ENCODE measurements around the gene DHX40.
A peak's percentile ranks its signal among the peaks of the same experiment; 100 is the strongest.

The DHX40 gene

DNA sequence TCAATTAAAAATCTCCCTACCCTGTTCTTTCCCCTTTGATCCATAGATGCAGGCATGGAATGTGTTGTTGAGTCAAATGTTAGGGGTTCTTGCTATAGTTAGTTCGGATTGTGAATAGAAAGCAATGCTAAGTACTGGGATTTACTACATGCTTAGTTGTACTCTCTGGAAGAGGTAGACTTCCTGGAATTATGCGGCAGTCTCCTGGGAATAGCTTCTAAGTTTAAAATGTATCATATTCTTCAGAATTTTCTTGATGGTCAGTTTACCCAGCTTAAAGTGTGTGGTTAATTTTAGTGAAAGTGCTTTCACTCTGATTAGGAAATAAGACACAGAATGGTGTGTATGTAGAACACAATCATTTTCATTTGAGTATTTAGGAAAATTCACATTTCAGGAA is 57.7 kb downstream of the DHX40 start:
- no peak for FAIRE-seq
- DNase-seq (ENCODE audit: extremely low spot score, insufficient read length, low read depth): no peak

DNA sequence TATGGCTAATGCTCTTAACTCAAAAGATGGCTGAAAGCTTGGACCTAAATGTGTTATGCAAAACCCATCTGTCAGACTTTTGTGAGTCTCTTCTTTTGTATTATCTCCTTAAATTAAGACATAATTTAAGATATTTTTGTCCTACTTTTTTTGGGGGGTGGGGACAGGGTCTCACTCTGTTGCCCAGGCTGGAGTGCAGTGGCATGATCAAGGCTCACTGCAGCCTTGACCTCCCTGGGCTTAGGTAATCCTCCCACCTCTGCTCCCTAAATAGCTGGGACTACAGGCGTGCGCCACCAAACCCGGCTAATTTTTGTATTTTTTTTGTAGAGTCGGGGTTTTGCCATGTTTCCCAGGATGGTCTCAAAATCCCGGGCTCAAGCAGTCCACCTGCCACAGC is 61.3 kb downstream of the DHX40 start:
- no peak for DNase-seq (ENCODE audit: extremely low spot score, insufficient read length, low read depth)
- no peak for FAIRE-seq

GRCh38 chr17:59627274-59627673 is 61.9 kb downstream of the DHX40 start:
- DNase-seq (ENCODE audit: extremely low spot score, insufficient read length, low read depth) (no peak), FAIRE-seq (no peak)

DNA sequence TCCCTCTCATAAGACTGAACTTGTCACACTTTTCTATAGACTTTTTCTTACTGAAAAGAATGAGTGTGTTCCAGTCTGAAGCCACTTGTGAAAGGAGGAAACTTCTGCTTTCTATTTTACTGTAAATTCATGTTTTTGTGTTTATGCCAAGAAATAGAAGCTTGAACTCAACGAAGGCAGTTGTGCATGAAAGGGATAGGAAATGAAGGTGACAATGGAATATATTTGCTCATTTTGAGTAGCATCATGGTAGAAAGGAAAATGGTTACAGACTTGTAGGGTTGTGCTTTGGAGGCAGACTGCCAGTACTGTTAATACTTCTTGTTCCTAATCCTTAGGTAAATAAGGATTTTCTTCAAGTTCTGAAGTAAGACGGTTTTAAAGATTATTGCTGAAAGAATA is 62.4 kb downstream of the DHX40 start:
- peak; percentile 71 for FAIRE-seq
- DNase-seq (ENCODE audit: extremely low spot score, insufficient read length, low read depth): no peak

DNA sequence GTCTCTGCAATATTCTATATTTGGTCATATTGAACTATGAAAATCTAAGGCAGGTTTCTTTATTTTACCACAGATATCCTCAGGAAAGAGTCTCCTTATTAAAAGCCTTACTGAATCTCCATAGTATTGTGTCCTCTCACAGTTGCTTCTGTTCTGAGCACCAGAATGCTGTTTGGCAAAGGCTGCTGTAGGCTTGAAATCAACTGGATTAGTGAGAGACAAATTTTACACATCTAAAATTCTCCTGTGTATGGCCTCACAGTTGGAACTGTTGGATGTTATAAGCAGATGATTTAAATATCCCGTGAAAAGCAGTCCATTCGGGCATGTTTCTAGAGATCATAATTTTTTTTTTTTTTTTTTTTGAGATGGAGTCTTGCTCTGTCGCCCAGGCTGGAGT is 63.8 kb downstream of the DHX40 start:
- DNase-seq (ENCODE audit: extremely low spot score, insufficient read length, low read depth) (no peak), FAIRE-seq (no peak)

- FAIRE-seq (no peak), DNase-seq (ENCODE audit: extremely low spot score, insufficient read length, low read depth) (no peak)
Measured at GRCh38 chr17:59631276-59631675, 65.9 kb downstream of the DHX40 start.

DNA sequence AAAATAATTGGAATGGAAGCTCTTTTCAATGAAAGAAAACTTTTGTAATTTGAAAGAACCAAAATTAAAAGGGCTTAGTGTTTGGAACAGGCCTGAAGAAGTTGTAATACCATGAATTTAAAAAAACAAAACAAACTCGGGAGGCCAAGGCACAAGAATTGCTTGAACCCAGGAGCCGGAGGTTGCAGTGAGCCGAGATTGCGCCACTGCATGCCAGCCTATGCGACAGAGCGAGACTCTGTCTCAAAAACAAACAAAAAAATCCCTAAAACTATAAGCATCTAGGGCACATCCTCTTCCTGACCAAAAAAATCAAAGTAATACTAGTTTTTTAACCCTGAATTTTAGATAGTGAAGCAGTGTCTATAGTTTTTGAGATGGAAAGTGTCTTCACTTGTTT is 67.0 kb downstream of the DHX40 start:
- no peak for FAIRE-seq
- DNase-seq (ENCODE audit: extremely low spot score, insufficient read length, low read depth): no peak

DNA sequence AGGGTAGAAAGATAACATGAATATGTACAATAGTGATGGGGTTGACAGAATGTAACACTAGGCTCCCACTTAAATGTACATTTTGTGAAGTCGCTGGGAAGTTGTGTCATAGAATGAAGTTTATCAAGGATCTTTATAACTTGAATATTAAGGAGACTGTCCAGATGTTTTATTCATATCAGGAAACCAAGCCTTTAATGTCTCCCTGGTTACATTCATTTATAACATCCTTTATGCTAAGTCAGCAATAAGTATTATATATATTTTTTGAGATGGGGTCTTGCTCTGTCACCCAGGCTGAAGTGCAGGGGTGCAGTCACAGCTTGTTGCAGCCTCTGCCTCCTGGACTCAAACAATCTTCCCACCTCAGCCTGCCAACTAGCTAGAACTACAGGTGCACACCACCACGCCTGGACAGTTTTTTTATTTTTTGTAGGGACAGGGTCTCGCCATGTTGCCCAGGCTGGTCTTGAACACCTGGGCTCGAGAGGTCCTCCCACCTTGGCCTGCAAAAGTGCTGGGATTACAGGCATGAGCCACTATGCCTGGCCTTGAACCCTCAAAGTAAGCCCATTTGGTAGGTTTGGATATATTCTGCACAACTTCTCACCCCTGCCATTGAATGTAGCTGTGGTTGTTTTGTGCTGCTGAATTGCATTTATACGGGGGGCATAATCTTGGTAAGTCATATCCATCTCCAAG is 68.4 kb downstream of the DHX40 start:
- no peak for DNase-seq (ENCODE audit: extremely low spot score, insufficient read length, low read depth)
- no peak for FAIRE-seq

GRCh38 chr17:59634632-59635541 is 69.5 kb downstream of the DHX40 start:
- FAIRE-seq (peak; percentile 75), DNase-seq (ENCODE audit: extremely low spot score, insufficient read length, low read depth) (no peak)

GRCh38 chr17:59637611-59638310 is 72.4 kb downstream of the DHX40 start:
- no peak for FAIRE-seq

GRCh38 chr17:59638553-59638952 is 73.1 kb downstream of the DHX40 start:
- FAIRE-seq (no peak), DNase-seq (ENCODE audit: extremely low spot score, insufficient read length, low read depth) (no peak)

More at GRCh38 chr17:59637611-59638310, 72.4 kb downstream of the DHX40 start:
- no peak for DNase-seq (ENCODE audit: extremely low spot score, insufficient read length, low read depth)

DNA sequence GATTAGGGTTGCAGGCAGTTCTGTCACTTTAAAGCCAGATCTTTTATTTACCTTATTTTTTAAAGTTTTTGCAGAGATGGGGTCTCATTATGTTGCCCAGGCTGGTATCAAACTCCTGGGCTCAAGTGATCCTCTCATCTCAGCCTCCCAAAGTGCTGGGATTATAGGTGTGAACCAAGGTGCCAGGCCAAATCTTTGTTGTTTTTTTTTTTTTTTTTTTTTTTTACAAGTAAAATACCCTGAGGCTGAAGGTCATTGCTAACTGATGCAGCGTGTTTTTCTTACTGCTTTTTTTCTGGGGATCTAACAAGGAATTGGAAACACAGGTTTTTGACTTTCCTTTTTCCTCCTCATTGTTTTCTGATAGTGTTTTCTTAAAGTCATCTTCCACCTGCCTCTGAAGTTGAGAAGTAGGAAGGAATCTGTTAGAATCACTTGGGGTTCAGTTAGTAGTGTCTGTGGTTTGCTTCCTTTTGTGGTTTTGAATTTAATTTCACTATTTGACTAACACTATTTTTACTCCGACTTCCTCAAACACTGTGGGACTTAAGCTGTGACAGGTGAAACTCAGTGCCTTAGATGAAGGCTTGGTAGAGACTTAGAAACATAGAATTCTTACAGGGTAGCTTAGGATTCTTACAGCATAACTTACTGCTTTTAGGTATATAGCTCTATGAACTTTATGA is 76.5 kb downstream of the DHX40 start:
- DNase-seq (ENCODE audit: extremely low spot score, insufficient read length, low read depth): peak; percentile 40
- peak; percentile 90 for FAIRE-seq

DNA sequence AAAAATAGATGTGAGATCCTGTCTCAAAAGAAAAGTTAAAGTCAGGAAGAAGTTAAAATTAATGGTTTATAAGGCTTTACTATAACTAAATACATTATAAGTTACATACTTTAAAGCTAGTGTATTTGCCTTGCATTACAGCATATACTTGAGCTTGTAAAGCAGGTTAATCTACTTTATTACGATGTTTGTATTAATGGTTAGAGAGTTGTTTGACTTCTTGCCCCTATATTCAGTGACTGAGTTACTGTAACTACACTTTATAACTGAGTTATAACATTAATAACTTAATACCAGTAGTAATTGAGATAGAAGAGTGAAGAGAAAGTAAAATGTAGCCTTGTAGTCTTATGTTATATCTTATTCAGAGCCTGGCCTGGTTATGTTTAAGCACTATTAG is 77.2 kb downstream of the DHX40 start:
- FAIRE-seq: no peak
- DNase-seq (ENCODE audit: extremely low spot score, insufficient read length, low read depth): no peak

- FAIRE-seq (no peak), DNase-seq (ENCODE audit: extremely low spot score, insufficient read length, low read depth) (no peak)
Measured at GRCh38 chr17:59643159-59644140, 78.0 kb downstream of the DHX40 start.

GRCh38 chr17:59647288-59647687 is 81.9 kb downstream of the DHX40 start:
- FAIRE-seq (no peak), DNase-seq (ENCODE audit: extremely low spot score, insufficient read length, low read depth) (no peak)

DNA sequence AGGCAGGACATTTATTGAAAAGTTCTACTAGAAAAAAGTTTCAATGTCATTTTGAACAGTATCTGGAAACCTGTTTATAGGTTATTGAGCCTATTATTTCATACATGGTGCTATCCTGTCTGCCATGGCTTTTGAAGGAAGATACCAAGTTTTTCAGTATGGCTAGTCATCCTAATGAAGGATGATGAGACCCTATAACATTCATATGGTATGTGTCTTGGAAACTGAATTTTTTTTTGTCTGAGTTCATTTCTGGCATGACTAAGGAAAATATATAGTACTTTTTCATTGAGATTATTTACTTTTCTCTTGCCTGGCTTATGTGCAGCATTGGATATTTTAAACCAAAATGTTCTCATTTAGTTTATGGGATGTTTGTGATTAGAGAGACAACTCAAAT is 84.5 kb downstream of the DHX40 start:
- no peak for FAIRE-seq
- no peak for DNase-seq (ENCODE audit: extremely low spot score, insufficient read length, low read depth)

GRCh38 chr17:59650642-59651041 is 85.2 kb downstream of the DHX40 start:
- FAIRE-seq (no peak), DNase-seq (ENCODE audit: extremely low spot score, insufficient read length, low read depth) (no peak)

GRCh38 chr17:59651346-59651745 is 85.9 kb downstream of the DHX40 start:
- FAIRE-seq: no peak
- no peak for DNase-seq (ENCODE audit: extremely low spot score, insufficient read length, low read depth)

DNA sequence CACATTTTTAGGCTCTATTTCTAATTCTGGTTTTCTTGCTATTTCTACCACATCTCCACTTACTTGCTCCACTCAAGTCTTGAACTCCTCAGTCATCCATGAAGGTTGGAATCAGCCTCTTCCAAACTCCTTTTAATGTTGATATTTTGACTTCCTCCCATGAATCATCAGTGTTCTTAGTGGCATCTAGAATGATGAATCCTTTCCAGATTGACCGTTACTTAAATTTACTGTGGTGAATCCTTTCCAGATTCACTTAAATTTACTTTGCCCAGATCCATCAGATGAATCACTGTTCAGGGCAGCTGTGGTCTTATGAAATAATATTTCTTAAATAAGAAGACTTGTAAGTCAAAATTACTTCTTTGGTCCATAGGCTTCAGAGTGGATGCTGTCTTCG is 86.7 kb downstream of the DHX40 start:
- FAIRE-seq (no peak), DNase-seq (ENCODE audit: extremely low spot score, insufficient read length, low read depth) (no peak)

All from GM18507 (cell line).